Measurements from ENCODE around the gene MYO7A.

MYO7A gene

DNA sequence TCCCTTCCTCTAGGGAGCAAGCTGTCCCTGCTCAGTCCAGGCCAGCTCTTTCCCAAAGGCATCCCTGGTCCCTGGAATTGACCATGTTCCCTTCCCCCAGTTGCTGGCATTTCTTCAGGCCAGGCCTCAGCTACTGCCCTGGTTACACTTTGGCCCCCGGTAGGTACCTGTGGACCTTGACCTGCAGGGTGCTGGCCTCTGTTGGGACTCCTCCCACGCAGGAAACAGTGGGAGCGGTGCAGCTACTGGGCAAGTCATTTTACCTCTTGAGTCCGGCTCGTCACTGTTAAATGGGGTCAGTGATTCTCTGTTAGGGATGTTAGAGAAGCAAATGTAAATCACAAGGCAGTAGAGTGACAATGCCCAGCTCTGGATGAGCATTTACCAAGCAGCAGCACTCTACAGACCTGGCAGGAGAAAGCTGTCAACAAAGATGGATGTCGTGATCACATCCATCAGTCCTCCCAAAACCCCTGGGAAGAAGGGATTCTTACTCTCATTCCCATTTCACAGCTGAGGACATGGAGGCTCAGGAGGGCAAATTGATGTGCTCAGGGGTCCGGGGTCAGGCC is 16.9 kb downstream of the MYO7A start:
- TF ChIP-seq, protein P1, sequence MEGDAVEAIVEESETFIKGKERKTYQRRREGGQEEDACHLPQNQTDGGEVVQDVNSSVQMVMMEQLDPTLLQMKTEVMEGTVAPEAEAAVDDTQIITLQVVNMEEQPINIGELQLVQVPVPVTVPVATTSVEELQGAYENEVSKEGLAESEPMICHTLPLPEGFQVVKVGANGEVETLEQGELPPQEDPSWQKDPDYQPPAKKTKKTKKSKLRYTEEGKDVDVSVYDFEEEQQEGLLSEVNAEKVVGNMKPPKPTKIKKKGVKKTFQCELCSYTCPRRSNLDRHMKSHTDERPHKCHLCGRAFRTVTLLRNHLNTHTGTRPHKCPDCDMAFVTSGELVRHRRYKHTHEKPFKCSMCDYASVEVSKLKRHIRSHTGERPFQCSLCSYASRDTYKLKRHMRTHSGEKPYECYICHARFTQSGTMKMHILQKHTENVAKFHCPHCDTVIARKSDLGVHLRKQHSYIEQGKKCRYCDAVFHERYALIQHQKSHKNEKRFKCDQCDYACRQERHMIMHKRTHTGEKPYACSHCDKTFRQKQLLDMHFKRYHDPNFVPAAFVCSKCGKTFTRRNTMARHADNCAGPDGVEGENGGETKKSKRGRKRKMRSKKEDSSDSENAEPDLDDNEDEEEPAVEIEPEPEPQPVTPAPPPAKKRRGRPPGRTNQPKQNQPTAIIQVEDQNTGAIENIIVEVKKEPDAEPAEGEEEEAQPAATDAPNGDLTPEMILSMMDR (IDR thresholded peaks at IDR 0.05; ENCODE audit: low read depth, low read length, missing control alignments): no peak
- H3K4me3 ChIP-seq (replicated peaks; ENCODE audit: low read depth, low read length): no peak overlapping the region
- no peak for DNase-seq (ENCODE audit: extremely low read depth, low read depth)

DNA sequence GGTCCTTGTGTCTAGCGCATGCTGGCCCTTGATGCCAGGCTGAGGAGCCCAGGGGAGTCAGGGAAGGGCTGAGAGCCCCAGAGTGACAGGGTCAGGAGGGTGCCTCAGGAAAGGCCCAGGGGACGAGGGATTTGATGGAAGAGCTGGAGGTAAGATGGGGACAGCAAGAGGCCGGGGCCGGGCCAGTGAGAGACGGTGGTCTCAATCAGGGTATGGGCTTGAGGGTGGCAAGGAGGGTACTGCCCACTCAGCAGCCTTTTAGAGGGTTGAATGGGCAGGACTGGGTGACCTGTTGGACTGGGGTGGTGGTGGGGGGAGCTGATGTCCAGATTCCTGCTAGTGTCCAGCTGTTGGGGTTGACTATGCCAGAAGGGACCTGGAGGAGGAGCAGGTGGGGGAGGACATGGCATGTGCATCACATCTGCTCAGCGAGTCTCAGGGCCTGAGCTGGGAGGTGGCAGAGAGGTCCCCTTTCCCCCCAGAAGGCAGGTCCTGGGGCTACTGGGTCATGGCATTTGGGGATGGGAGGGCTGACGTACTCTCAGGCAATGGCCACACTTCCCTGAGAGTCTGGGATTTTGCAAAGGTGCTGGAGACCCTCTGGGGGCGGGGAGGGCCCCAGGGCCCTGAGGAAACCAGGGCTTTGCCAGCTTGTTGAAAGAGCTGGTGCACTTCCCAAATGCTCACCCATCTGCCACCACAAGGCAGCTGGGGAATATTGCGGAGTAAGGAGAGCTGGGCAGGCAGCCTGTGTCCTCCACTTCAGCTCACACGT is 18.4 kb downstream of the MYO7A start:
- no peak overlapping the region for H3K4me3 ChIP-seq (replicated peaks; ENCODE audit: low read depth, low read length)
- TF ChIP-seq, protein P1 (IDR thresholded peaks at IDR 0.05; ENCODE audit: low read depth, low read length, missing control alignments): no peak
- DNase-seq (ENCODE audit: extremely low read depth, low read depth): no peak

DNA sequence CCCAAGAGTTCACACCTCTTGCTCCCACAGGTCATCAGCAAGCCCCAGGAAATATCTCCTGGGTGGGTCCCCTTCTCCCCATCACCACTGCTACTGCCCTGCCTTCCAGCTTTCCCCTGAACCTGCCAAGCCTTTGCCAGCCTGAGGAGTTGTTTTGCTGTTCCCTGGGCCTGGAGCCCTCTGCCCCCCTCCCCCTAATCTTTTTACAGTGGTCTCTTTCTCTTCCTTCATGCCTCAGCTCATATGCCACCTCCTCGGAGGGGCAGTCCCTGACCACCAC is 18.9 kb downstream of the MYO7A start:
- no peak for DNase-seq (ENCODE audit: extremely low read depth, low read depth)
- no peak overlapping the region for H3K4me3 ChIP-seq (replicated peaks; ENCODE audit: low read depth, low read length)
- TF ChIP-seq, protein P1 (IDR thresholded peaks at IDR 0.05; ENCODE audit: low read depth, low read length, missing control alignments): no peak

DNA sequence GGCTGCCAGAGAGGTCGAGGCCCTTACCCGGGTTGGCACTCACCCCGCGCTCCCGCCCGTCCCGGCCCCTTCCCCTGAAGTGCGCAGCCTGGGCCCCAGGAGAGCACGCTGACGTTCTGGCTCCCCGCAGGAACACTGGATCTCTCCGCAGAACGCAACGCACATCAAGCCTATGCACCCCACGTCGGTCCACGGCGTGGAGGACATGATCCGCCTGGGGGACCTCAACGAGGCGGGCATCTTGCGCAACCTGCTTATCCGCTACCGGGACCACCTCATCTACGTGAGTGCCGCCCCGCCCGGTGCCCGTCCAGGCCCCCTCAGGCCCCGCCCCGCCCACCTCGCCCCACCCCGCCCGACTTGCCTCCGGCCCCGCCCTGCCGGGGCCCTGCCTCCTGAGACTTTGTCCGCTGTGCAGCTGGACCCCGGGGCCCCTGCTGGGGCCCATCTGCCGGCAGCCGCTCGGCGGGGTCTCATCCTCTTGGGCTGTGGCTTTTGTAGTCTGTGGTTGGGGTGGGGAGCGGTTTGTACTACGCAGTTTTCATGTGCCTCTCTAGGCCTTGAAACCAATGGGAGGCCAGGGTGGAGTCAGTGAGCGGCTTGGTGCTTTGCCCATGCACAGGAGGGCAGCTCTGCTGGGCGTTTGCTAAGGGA is 19.7 kb downstream of the MYO7A start:
- no peak overlapping the region for H3K4me3 ChIP-seq (replicated peaks; ENCODE audit: low read depth, low read length)
- TF ChIP-seq, protein P1 (IDR thresholded peaks at IDR 0.05; ENCODE audit: low read depth, low read length, missing control alignments): no peak

DNA sequence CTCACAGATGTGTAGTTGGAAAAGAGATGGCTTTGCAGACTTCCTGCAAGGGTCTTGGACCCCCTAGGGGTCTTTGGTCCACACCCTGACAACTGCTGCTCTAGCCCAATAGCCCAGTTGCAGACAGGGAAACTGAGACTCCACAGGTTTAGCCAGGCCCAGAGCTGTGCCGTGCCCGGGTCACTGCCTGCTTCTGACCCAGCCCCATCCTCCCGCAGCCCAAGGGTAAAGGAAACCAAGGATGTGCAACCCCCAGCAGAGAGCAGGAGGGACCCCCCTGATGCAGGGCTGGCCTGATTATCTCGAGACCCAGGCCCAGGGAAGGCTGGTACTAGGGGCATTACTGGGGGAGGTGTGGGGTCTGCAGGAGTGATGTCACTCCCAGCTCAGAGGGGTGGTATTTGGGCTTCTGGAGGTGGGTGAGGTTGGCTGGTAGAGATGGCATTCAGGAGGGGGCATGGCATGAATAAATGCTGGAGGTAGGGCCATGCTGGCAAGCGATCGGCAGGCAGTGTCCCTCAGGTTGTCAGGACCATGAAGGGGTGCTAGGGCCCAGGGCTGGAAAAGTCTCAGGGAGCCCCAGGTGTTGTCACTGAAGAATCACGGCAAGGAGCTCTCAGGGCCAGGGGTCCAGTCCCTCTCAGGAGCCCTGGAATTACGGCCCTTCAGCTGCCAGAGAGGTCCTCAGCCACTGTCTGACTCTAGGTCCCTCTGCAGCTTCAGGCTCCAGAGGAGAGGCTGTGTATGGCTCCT is 21.1 kb downstream of the MYO7A start:
- DNase-seq (ENCODE audit: extremely low read depth, low read depth): no peak
- H3K4me3 ChIP-seq (replicated peaks; ENCODE audit: low read depth, low read length): no peak overlapping the region
- TF ChIP-seq, protein P1 (IDR thresholded peaks at IDR 0.05; ENCODE audit: low read depth, low read length, missing control alignments): no peak

More for the DNA sequence above, 19.7 kb downstream of the MYO7A start:
- DNase-seq (ENCODE audit: extremely low read depth, low read depth): no peak

DNA sequence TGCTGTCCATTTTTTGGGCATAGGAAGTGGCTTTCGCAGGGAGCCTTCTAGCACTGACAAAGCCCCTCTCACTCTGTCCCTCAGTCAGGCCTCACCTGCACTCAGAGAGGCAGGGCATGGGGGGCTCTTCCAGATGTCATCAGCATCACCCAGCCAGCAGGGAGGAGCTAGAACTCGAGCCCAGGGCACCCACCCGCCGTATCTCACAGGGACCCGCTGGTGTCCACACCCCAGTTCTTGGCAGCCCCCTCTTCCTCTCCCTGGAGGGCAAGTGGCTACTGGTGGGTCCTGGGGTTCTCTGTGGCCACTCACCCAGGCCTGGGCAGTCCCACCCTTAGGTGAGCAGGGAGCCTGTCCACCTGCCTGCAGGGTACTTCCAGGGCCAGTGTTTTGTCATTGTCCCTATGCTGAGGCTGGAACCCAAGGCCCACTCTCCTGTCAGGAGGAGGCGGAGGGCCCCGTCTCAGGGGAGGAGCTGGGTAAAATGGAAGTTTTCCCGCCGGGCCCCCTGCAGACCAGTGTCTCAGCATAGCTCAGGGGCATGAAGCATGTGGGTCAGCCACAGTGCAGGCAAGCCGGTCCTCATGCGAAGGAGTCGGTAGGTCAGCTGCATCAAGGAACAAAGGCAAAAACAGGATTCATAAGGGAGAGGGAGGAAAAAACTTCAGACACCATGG is 21.8 kb downstream of the MYO7A start:
- TF ChIP-seq, protein P1 (IDR thresholded peaks at IDR 0.05; ENCODE audit: low read depth, low read length, missing control alignments): no peak
- no peak for DNase-seq (ENCODE audit: extremely low read depth, low read depth)
- H3K4me3 ChIP-seq (replicated peaks; ENCODE audit: low read depth, low read length): no peak overlapping the region

Data from HFF-Myc (cell line).